Stimulated activated effector memory CD8-positive, alpha-beta T cell treated with anti-CD3 and anti-CD28 coated beads, Interleukin-12 subunit alpha, Interleukin-12 subunit beta, amount 100 ng/mL, for 72 hours (primary cell): ENCODE data around the gene KLHL29.

ENCODE experiments used
- ATAC-seq: fragments of 150-1000 bp; cut with Tn5 transposase; 2 replicates; pipeline ENCODE4 v1.10.0; 2021
- DNase-seq, 2 donors: peaks; one replicate each; pipeline ENCODE4 v3.0.0; 2021 to 2022; ENCODE audit warnings: low spot score in 2 of 2
- H3K27ac Mint-ChIP-seq: one replicate; pipeline ENCODE4 v1.8.0; 2022; ENCODE audit warnings: mild to moderate bottlenecking, mixed read lengths
- H3K36me3 Mint-ChIP-seq: one replicate; pipeline ENCODE4 v1.8.0; 2022; ENCODE audit warnings: mild to moderate bottlenecking, mixed read lengths
- H3K4me1 Mint-ChIP-seq: one replicate; pipeline ENCODE4 v1.8.0; 2022; ENCODE audit warnings: mixed read lengths
- H3K4me3 Mint-ChIP-seq: one replicate; pipeline ENCODE4 v1.8.0; 2022; ENCODE audit warnings: mild to moderate bottlenecking, mixed read lengths
- H3K9me3 Mint-ChIP-seq: one replicate; pipeline ENCODE4 v1.8.0; 2022; ENCODE audit warnings: mixed read lengths

KLHL29 gene

GRCh38 chr2:23664066-23664788, 279.2 kb downstream of the KLHL29 start:
- Mint-ChIP-seq H3K27ac (no peak overlapping the region), H3K4me1 (no peaks in the 10 kb centered on the region), H3K36me3 (no peaks in the 10 kb centered on the region), H3K9me3 (no peaks in the 10 kb centered on the region), H3K4me3 (no peak overlapping the region)
- ATAC-seq (no peak), DNase-seq (no peak)

- Mint-ChIP-seq H3K4me3 (no peak overlapping the region), H3K36me3 (no peaks in the 10 kb centered on the region), H3K4me1 (no peaks in the 10 kb centered on the region), H3K27ac (no peak overlapping the region), H3K9me3 (no peaks in the 10 kb centered on the region)
- ATAC-seq: no peak
- DNase-seq: no peak
Measured at GRCh38 chr2:23666241-23666979, 281.4 kb downstream of the KLHL29 start.

GRCh38 chr2:23666980-23667357, 282.0 kb downstream of the KLHL29 start:
- Mint-ChIP-seq H3K27ac (no peak overlapping the region), H3K4me3 (no peak overlapping the region), H3K36me3 (no peaks in the 10 kb centered on the region), H3K9me3 (no peaks in the 10 kb centered on the region), H3K4me1 (no peaks in the 10 kb centered on the region)
- DNase-seq (no peak), ATAC-seq (no peak)

- H3K9me3 Mint-ChIP-seq: no peaks in the 10 kb centered on the region
- H3K27ac Mint-ChIP-seq: no peak overlapping the region
- DNase-seq: no peak
- no peaks in the 10 kb centered on the region for H3K36me3 Mint-ChIP-seq
- H3K4me3 Mint-ChIP-seq: no peak overlapping the region
- no peak for ATAC-seq
- H3K4me1 Mint-ChIP-seq: peaks cover 8% of the 10 kb centered on the region
Measured at GRCh38 chr2:23668756-23669304, 283.9 kb downstream of the KLHL29 start.

GRCh38 chr2:23669413-23670244, 284.6 kb downstream of the KLHL29 start:
- DNase-seq: no peak

GRCh38 chr2:23670245-23670592, 285.2 kb downstream of the KLHL29 start:
- DNase-seq (no peak), ATAC-seq (no peak)
- H3K27ac Mint-ChIP-seq: no peak overlapping the region
- H3K4me1 Mint-ChIP-seq: peaks cover 8% of the 10 kb centered on the region
- H3K36me3 Mint-ChIP-seq: no peaks in the 10 kb centered on the region
- H3K4me3 Mint-ChIP-seq: no peak overlapping the region
- peaks cover 3% of the 10 kb centered on the region for H3K9me3 Mint-ChIP-seq

More at GRCh38 chr2:23669413-23670244, 284.6 kb downstream of the KLHL29 start:
- Mint-ChIP-seq H3K36me3 (no peaks in the 10 kb centered on the region), H3K27ac (no peak overlapping the region), H3K9me3 (no peaks in the 10 kb centered on the region), H3K4me1 (peaks cover 8% of the 10 kb centered on the region), H3K4me3 (no peak overlapping the region)
- no peak for ATAC-seq

GRCh38 chr2:23673082-23673481, 288.1 kb downstream of the KLHL29 start:
- Mint-ChIP-seq H3K27ac (no peak overlapping the region), H3K9me3 (peaks cover 6% of the 10 kb centered on the region), H3K36me3 (no peaks in the 10 kb centered on the region), H3K4me1 (peaks cover 8% of the 10 kb centered on the region), H3K4me3 (no peak overlapping the region)
- DNase-seq: no peak
- no peak for ATAC-seq

GRCh38 chr2:23673830-23674679, 289.1 kb downstream of the KLHL29 start:
- Mint-ChIP-seq H3K4me3 (no peak overlapping the region), H3K4me1 (peaks cover 8% of the 10 kb centered on the region), H3K9me3 (peaks cover 8% of the 10 kb centered on the region), H3K36me3 (no peaks in the 10 kb centered on the region), H3K27ac (no peak overlapping the region)
- DNase-seq (no peak), ATAC-seq (no peak)

- ATAC-seq (no peak), DNase-seq (no peak)
- no peak overlapping the region for H3K27ac Mint-ChIP-seq
- no peak overlapping the region for H3K4me3 Mint-ChIP-seq
- no peaks in the 10 kb centered on the region for H3K36me3 Mint-ChIP-seq
- H3K9me3 Mint-ChIP-seq: peaks cover 8% of the 10 kb centered on the region
- peaks cover 8% of the 10 kb centered on the region for H3K4me1 Mint-ChIP-seq
Measured at GRCh38 chr2:23675506-23675905, 290.5 kb downstream of the KLHL29 start.

GRCh38 chr2:23677836-23678235, 292.9 kb downstream of the KLHL29 start:
- DNase-seq (no peak), ATAC-seq (no peak)
- no peak overlapping the region for H3K4me3 Mint-ChIP-seq
- H3K9me3 Mint-ChIP-seq: peaks cover 8% of the 10 kb centered on the region
- H3K36me3 Mint-ChIP-seq: no peaks in the 10 kb centered on the region
- H3K27ac Mint-ChIP-seq: no peak overlapping the region
- peaks cover 8% of the 10 kb centered on the region for H3K4me1 Mint-ChIP-seq

- Mint-ChIP-seq H3K9me3 (peaks cover 8% of the 10 kb centered on the region), H3K27ac (no peak overlapping the region), H3K4me3 (no peak overlapping the region), H3K36me3 (no peaks in the 10 kb centered on the region), H3K4me1 (no peaks in the 10 kb centered on the region)
- DNase-seq: no peak
- no peak for ATAC-seq
Measured at GRCh38 chr2:23679044-23679443, 294.1 kb downstream of the KLHL29 start.

GRCh38 chr2:23680951-23681350, 296.0 kb downstream of the KLHL29 start:
- Mint-ChIP-seq H3K4me1 (peaks cover 15% of the 10 kb centered on the region), H3K4me3 (no peak overlapping the region), H3K36me3 (no peaks in the 10 kb centered on the region), H3K9me3 (peaks cover 4% of the 10 kb centered on the region), H3K27ac (no peak overlapping the region)
- no peak for DNase-seq
- ATAC-seq: no peak

- DNase-seq: no peak
- Mint-ChIP-seq H3K4me1 (peaks cover 21% of the 10 kb centered on the region), H3K9me3 (peaks cover 4% of the 10 kb centered on the region), H3K4me3 (no peak overlapping the region), H3K27ac (no peak overlapping the region), H3K36me3 (no peaks in the 10 kb centered on the region)
- no peak for ATAC-seq
Measured at GRCh38 chr2:23681356-23682140, 296.6 kb downstream of the KLHL29 start.

GRCh38 chr2:23682481-23682880, 297.5 kb downstream of the KLHL29 start:
- no peak for ATAC-seq
- Mint-ChIP-seq H3K4me3 (no peak overlapping the region), H3K36me3 (no peaks in the 10 kb centered on the region), H3K4me1 (peaks cover 22% of the 10 kb centered on the region), H3K9me3 (peaks cover 4% of the 10 kb centered on the region), H3K27ac (no peak overlapping the region)
- no peak for DNase-seq
